K562 (cell line): ENCODE data around the gene IPP. TPM values are rescaled to one million over a fixed set of nuclear protein-coding genes. Genes with fewer than 3 reads are reported as not detected.

Experiments
- CSDE1 ChIP-seq, 2 experiments: fragments of 450-650 bp; IDR thresholded peaks; 2 replicates each; pipeline ENCODE4 v1.6.1; 2016; ENCODE audit warnings: mild to moderate bottlenecking in 1 of 2
- E2F5 ChIP-seq: sonication (generic); formaldehyde crosslinking; IDR thresholded peaks from 2 replicates; pipeline ENCODE4 v1.8.0; 2022; ENCODE audit warnings: mild to moderate bottlenecking, missing genetic modification reagents
- ELF4 ChIP-seq: fragments of 450-650 bp; formaldehyde crosslinking; IDR thresholded peaks from 2 replicates; pipeline ENCODE4 v1.4.0; 2022; ENCODE audit warnings: missing genetic modification characterization
- HDAC2 ChIP-seq: fragments of 450-650 bp; IDR thresholded peaks from 2 replicates; pipeline ENCODE4 v1.6.1; 2016; ENCODE audit warnings: mild to moderate bottlenecking
- HES1 ChIP-seq: fragments of 450-650 bp; IDR thresholded peaks from 2 replicates; pipeline ENCODE4 v1.6.1; 2016; ENCODE audit warnings: low read depth, mild to moderate bottlenecking, moderate library complexity
- KDM5B ChIP-seq: fragments of 200-600 bp; sonication (generic); IDR thresholded peaks from 2 replicates; pipeline ENCODE4 v1.6.1; 2012; ENCODE audit warnings: low read depth, mild to moderate bottlenecking, moderate library complexity, low read length, control low read depth, inconsistent platforms; ENCODE audit not compliant: insufficient replicate concordance
- KHSRP ChIP-seq: fragments of 450-650 bp; IDR thresholded peaks from 2 replicates; pipeline ENCODE4 v1.6.1; 2017
- LCOR ChIP-seq: sonication (generic); formaldehyde crosslinking; IDR thresholded peaks from 2 replicates; pipeline ENCODE4 v1.8.0; 2022; ENCODE audit warnings: mild to moderate bottlenecking, missing genetic modification reagents
- MAFG ChIP-seq: fragments of 450-650 bp; conservative IDR thresholded peaks from 2 replicates; pipeline ENCODE4 v1.6.1; 2016; ENCODE audit warnings: missing genetic modification characterization, missing compliant biosample characterization
- NCOR1 ChIP-seq: fragments of 450-650 bp; IDR thresholded peaks from 2 replicates; pipeline ENCODE4 v1.6.1; 2016; ENCODE audit warnings: mild to moderate bottlenecking, moderate library complexity
- NKRF ChIP-seq: fragments of 450-650 bp; IDR thresholded peaks from 2 replicates; pipeline ENCODE4 v1.6.1; 2016; ENCODE audit warnings: borderline replicate concordance
- RAD51 ChIP-seq: fragments of 450-650 bp; IDR thresholded peaks from 2 replicates; pipeline ENCODE4 v1.7.1; 2016; ENCODE audit warnings: low read depth, mild to moderate bottlenecking, borderline replicate concordance
- SIX5 ChIP-seq, 2 experiments: IDR thresholded peaks; 2 replicates each; pipeline ENCODE4 v1.6.1; 2011; ENCODE audit warnings: low read length in 2 of 2, borderline replicate concordance in 1 of 2, low read depth in 1 of 2, mild to moderate bottlenecking in 1 of 2, moderate library complexity in 1 of 2; ENCODE audit not compliant: insufficient read depth in 1 of 2
- STAT5A ChIP-seq: IDR thresholded peaks from 2 replicates; pipeline ENCODE4 v1.6.1; 2012; ENCODE audit warnings: low read length, inconsistent platforms, borderline replicate concordance
- STAT5B ChIP-seq: fragments of 250-450 bp; sonication (Bioruptor Pico); IDR thresholded peaks from 2 replicates; pipeline ENCODE4 v1.8.0; 2021; ENCODE audit warnings: mild to moderate bottlenecking, inconsistent platforms
- TEAD1 ChIP-seq, 2 experiments: fragments of 450-650 bp in 1 of 2; sonication (generic) in 1 of 2; formaldehyde crosslinking; IDR thresholded peaks; 2 replicates each; pipeline versions ENCODE4 v1.4.0 to v1.8.0; 2020 to 2022; ENCODE audit warnings: mild to moderate bottlenecking in 2 of 2, missing genetic modification reagents in 1 of 2
- TEAD2 ChIP-seq: fragments of 450-650 bp; IDR thresholded peaks from 2 replicates; pipeline ENCODE4 v1.6.1; 2016; ENCODE audit warnings: missing genetic modification characterization, control low read depth, missing compliant biosample characterization
- TSC22D4 ChIP-seq: fragments of 450-650 bp; IDR thresholded peaks from 2 replicates; pipeline ENCODE4 v1.6.1; 2016; ENCODE audit warnings: missing genetic modification characterization, missing biosample characterization, control low read depth
- ZFP30 ChIP-seq: fragments of 250-450 bp; sonication (Bioruptor Pico); IDR thresholded peaks from 2 replicates; pipeline ENCODE4 v1.8.0; 2022; ENCODE audit warnings: moderate library complexity, mild to moderate bottlenecking, inconsistent platforms, borderline replicate concordance
- ZNF124 ChIP-seq: sonication (generic); formaldehyde crosslinking; IDR thresholded peaks from 2 replicates; pipeline ENCODE4 v1.8.1; 2022; ENCODE audit warnings: missing genetic modification reagents
- ZNF436 ChIP-seq: fragments of 250-450, 450-650 bp; sonication (Bioruptor Pico); formaldehyde crosslinking; IDR thresholded peaks from 2 replicates; pipeline ENCODE4 v1.7.0; 2020; ENCODE audit warnings: mild to moderate bottlenecking
- ZNF449 ChIP-seq: fragments of 250-450 bp; sonication (Bioruptor Pico); IDR thresholded peaks from 2 replicates; pipeline ENCODE4 v1.8.0; 2022; ENCODE audit warnings: moderate library complexity, mild to moderate bottlenecking, inconsistent platforms
- ZNF561 ChIP-seq: fragments of 450-650 bp; formaldehyde crosslinking; conservative IDR thresholded peaks from 2 replicates; pipeline ENCODE4 v1.4.0; 2020; ENCODE audit warnings: mild to moderate bottlenecking, moderate library complexity
- ZNF589 ChIP-seq: fragments of 200-800 bp; sonication (Bioruptor generic); IDR thresholded peaks from 2 replicates; pipeline ENCODE4 v1.6.1; 2016; ENCODE audit warnings: low read depth, missing genetic modification characterization, missing compliant biosample characterization
- ZNF766 ChIP-seq: fragments of 200-800 bp; sonication (Bioruptor generic); conservative IDR thresholded peaks from 2 replicates; pipeline ENCODE4 v1.6.1; 2016; ENCODE audit warnings: missing genetic modification characterization, missing compliant biosample characterization
- polyA plus RNA-seq, 8 experiments: library from polyadenylated mRNA; depleted of rRNA in 4 of 8; stranded (reverse) in 5 of 8; unstranded in 3 of 8; fragments of >200 nt; fragmentation: Nextera tagmentation in 2 of 8; fragmentation: Illumina TruSeq in 1 of 8; extraction: Ambion mirVana in 2 of 8; extraction: Trizol in 1 of 8; gene quantifications; 2 replicates each; pipeline versions ENCODE4 v1.2.1 to v1.2.3, GENCODE V29; 2011 to 2014; ENCODE audit warnings: inconsistent platforms in 1 of 8, missing spikeins in 1 of 8
- total RNA-seq, 7 experiments: library from RNA; depleted of rRNA in 6 of 7; stranded (reverse); fragments of >200 nt in 6 of 7; fragmentation: Illumina TruSeq in 2 of 7; extraction: Trizol in 2 of 7; gene quantifications; 2 replicates each; pipeline versions ENCODE4 v1.2.1 to v1.2.3, GENCODE V29; 2011 to 2021; ENCODE audit warnings: low replicate concordance in 1 of 7

Gene IPP
- total and polyA plus RNA-seq, 9 of the 15 experiments (the other 6 are each of a cell fraction or from before 2014, with no cell fraction given), result 6.9 to 15.1 (median 9.7) TPM

GRCh38 chr1:45685308-45686014 is 65.0 kb downstream of the IPP start (continued):
- TF ChIP-seq E2F5 (CRISPR knock-in tag) (no peak), TSC22D4 (tag) (no peak), ZNF561 (no peak), HES1 (no peak), LCOR (no peak), CSDE1 (IDR thresholded peaks at IDR 0.05) (no peak), HDAC2 (no peak), ZNF436 (CRISPR knock-in tag) (no peak), NKRF (no peak), ZFP30 (CRISPR knock-in tag) (no peak), STAT5B (CRISPR knock-in tag) (no peak), KHSRP (no peak), NCOR1 (no peak), ZNF589 (CRISPR knock-in tag) (no peak), ZNF766 (CRISPR knock-in tag) (0 out of 2 replicates have a peak, but pooled peaks have one; percentile 23), ELF4 (CRISPR knock-in tag) (no peak), ZNF124 (no peak), SIX5 (IDR thresholded peaks at IDR 0.05; ENCODE audit: borderline replicate concordance in 1 of 2, insufficient read depth in 1 of 2, low read depth in 1 of 2, low read length in 2 of 2) (no peak), MAFG (peak; percentile 40; the same call in 1 of the 2 replicates), TEAD1 (CRISPR knock-in tag; IDR thresholded peaks at IDR 0.05) (0 out of 4 replicates have a peak, but pooled peaks of 1 of the 2 experiments have one; percentile 1), STAT5A (no peak), ZNF449 (no peak), RAD51 (no peak), TEAD2 (no peak), KDM5B (no peak)
